ENCODE data around the gene STIM1.

The STIM1 gene

GRCh38 chr11:3959015-3959902 lies 103.8 kb downstream of the STIM1 start:
- DNase-seq (ENCODE audit: low read depth in 1 of 2, low spot score in 1 of 2): no peak
- no peak overlapping the region for H3K27ac ChIP-seq (replicated peaks)
- H3K27me3 ChIP-seq (ENCODE audit: insufficient read depth, poor library complexity, severe bottlenecking): no peaks in the 10 kb centered on the region
- H3K4me3 ChIP-seq (replicated peaks; ENCODE audit: insufficient read depth, low read length): no peak overlapping the region
- TF ChIP-seq REST (IDR thresholded peaks at IDR 0.05; ENCODE audit: insufficient replicate concordance, low read depth): no peak
- no peak for TF ChIP-seq GABPA (IDR thresholded peaks at IDR 0.05; ENCODE audit: low read depth)
- no peak for TF ChIP-seq POLR2AphosphoS5 (IDR thresholded peaks at IDR 0.05; ENCODE audit: low read depth)
- TF ChIP-seq, protein P1, sequence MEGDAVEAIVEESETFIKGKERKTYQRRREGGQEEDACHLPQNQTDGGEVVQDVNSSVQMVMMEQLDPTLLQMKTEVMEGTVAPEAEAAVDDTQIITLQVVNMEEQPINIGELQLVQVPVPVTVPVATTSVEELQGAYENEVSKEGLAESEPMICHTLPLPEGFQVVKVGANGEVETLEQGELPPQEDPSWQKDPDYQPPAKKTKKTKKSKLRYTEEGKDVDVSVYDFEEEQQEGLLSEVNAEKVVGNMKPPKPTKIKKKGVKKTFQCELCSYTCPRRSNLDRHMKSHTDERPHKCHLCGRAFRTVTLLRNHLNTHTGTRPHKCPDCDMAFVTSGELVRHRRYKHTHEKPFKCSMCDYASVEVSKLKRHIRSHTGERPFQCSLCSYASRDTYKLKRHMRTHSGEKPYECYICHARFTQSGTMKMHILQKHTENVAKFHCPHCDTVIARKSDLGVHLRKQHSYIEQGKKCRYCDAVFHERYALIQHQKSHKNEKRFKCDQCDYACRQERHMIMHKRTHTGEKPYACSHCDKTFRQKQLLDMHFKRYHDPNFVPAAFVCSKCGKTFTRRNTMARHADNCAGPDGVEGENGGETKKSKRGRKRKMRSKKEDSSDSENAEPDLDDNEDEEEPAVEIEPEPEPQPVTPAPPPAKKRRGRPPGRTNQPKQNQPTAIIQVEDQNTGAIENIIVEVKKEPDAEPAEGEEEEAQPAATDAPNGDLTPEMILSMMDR (IDR thresholded peaks at IDR 0.05; ENCODE audit: insufficient read depth, low read length): no peak
- TF ChIP-seq SPI1 (IDR thresholded peaks at IDR 0.05; ENCODE audit: borderline replicate concordance, low read depth): no peak

DNA sequence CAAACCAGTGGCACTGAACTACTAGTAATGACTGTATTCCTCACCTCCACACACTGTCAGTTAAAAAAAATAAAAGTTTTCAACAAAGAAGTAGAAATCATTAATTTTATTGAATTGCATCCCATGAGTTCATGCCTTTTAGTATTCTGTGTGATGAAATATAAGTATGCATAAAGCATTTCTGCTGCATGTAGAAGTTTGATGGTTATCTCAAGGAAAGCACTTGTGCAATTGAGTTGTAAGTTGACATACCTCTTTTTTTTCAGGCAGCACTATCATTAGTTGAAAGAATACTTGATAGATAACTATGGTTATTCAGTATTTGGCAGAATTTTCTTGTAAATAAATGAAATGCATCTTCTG lies 104.4 kb downstream of the STIM1 start:
- no peak overlapping the region for H3K27ac ChIP-seq (replicated peaks)
- H3K27me3 ChIP-seq (ENCODE audit: insufficient read depth, poor library complexity, severe bottlenecking): no peaks in the 10 kb centered on the region
- TF ChIP-seq SPI1 (IDR thresholded peaks at IDR 0.05; ENCODE audit: borderline replicate concordance, low read depth) (no peak), REST (IDR thresholded peaks at IDR 0.05; ENCODE audit: insufficient replicate concordance, low read depth) (no peak), GABPA (IDR thresholded peaks at IDR 0.05; ENCODE audit: low read depth) (no peak)
- TF ChIP-seq, protein P1 (IDR thresholded peaks at IDR 0.05; ENCODE audit: insufficient read depth, low read length): no peak
- no peak for DNase-seq (ENCODE audit: low read depth in 1 of 2, low spot score in 1 of 2)
- H3K4me3 ChIP-seq (replicated peaks; ENCODE audit: insufficient read depth, low read length): no peak overlapping the region

DNA sequence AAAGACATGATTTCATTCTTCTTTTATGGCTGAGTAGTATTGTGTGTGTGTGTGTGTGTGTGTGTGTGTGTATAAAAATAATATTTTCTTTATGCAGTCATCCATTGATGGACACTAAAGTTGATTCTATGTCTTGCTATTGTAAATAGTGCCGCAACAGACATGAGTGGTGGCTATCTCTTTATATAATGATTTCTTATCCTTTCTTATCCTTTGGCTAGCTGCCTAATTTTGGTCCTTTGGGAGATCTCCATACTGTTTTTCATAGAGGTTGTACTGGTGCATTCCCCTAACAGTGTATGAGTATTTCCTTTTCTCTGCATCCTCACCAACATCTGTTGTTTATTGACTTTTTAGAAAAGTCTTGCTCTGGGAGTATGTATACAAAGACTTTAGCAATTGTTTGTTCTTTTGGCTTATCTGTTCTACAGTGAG lies 107.0 kb downstream of the STIM1 start:
- Histone ChIP-seq H3K27me3 (ENCODE audit: insufficient read depth, poor library complexity, severe bottlenecking) (no peaks in the 10 kb centered on the region), H3K4me3 (replicated peaks; ENCODE audit: insufficient read depth, low read length) (no peak overlapping the region), H3K27ac (replicated peaks) (no peak overlapping the region)
- DNase-seq (ENCODE audit: low read depth in 1 of 2, low spot score in 1 of 2): no peak
- TF ChIP-seq, protein P1 (IDR thresholded peaks at IDR 0.05; ENCODE audit: insufficient read depth, low read length): no peak
- TF ChIP-seq GABPA (IDR thresholded peaks at IDR 0.05; ENCODE audit: low read depth) (no peak), REST (IDR thresholded peaks at IDR 0.05; ENCODE audit: insufficient replicate concordance, low read depth) (no peak), POLR2AphosphoS5 (IDR thresholded peaks at IDR 0.05; ENCODE audit: low read depth) (no peak), SPI1 (IDR thresholded peaks at IDR 0.05; ENCODE audit: borderline replicate concordance, low read depth) (no peak)

Data from HL-60 (cell line).